ENCODE measurements around the gene RAB37.

- TF ChIP-seq REST (IDR thresholded peaks at IDR 0.05; ENCODE audit: borderline replicate concordance) (no peak), REST (CRISPR knock-in tag; IDR thresholded peaks at IDR 0.05; ENCODE audit: low read depth) (no peak), POLR2AphosphoS5 (IDR thresholded peaks at IDR 0.05; ENCODE audit: control insufficient read depth, insufficient read depth, low read depth, low read length) (no peak), BACH1 (tag; IDR thresholded peaks at IDR 0.05) (no peak), ZNF639 (CRISPR knock-in tag; conservative IDR thresholded peaks at IDR 0.05 in 1 of 2, IDR thresholded peaks at IDR 0.05 in 1 of 2) (no peak)
These were observed 30.1 kb downstream of the RAB37 start for GRCh38 chr17:74767111-74767516.

Measured in K562 (cell line).